DND-41 (cell line): ENCODE results near the gene MCF2L.
"Not testable (repeated sequence)": the region's sequence is repeated elsewhere in the genome, so short reads cannot be mapped to it uniquely, and the experiment has no call there.

Experiments used
- ATAC-seq: fragments of 200-7000 bp; cut with Tn5 transposase; 3 replicates; pipeline ENCODE4 v1.9.1; 2021; ENCODE audit warnings: low read depth; ENCODE audit not compliant: insufficient read depth
- DNase-seq: peaks from one replicate; pipeline ENCODE4 v3.0.0-alpha.2; 2020
- H2AFZ ChIP-seq: 2 replicates; pipeline ENCODE4 v1.6.0; 2012; ENCODE audit warnings: low read depth, low read length
- H3K27ac ChIP-seq: 2 replicates; pipeline ENCODE4 v1.5.1; 2012; ENCODE audit warnings: low read length, inconsistent platforms
- H3K27me3 ChIP-seq: fragments of 200-600 bp; sonication (generic); 2 replicates; pipeline ENCODE4 v1.6.0; 2012; ENCODE audit warnings: low read length, mild to moderate bottlenecking, inconsistent platforms; ENCODE audit not compliant: insufficient read depth, poor library complexity
- H3K36me3 ChIP-seq: 2 replicates; pipeline ENCODE4 v1.5.1; 2012; ENCODE audit warnings: low read length, inconsistent platforms; ENCODE audit not compliant: insufficient read depth
- H3K4me1 ChIP-seq: 2 replicates; pipeline ENCODE4 v1.5.1; 2012; ENCODE audit warnings: mild to moderate bottlenecking, low read length; ENCODE audit not compliant: insufficient read depth
- H3K4me2 ChIP-seq: 2 replicates; pipeline ENCODE4 v1.6.0; 2012; ENCODE audit warnings: mild to moderate bottlenecking, moderate library complexity, low read length, inconsistent platforms; ENCODE audit not compliant: insufficient read depth
- H3K4me3 ChIP-seq, 2 experiments: fragments of 200-600 bp in 1 of 2; shearing (Covaris generic) in 1 of 2; 2 replicates each; pipeline ENCODE4 v1.5.1; 2012 to 2016; ENCODE audit warnings: inconsistent platforms in 2 of 2, low read length in 2 of 2, mild to moderate bottlenecking in 2 of 2, low read depth in 1 of 2, moderate library complexity in 1 of 2
- H3K79me2 ChIP-seq: 2 replicates; pipeline ENCODE4 v1.6.0; 2012; ENCODE audit warnings: low read length, inconsistent platforms; ENCODE audit not compliant: insufficient read depth
- H3K9ac ChIP-seq: 2 replicates; pipeline ENCODE4 v1.6.0; 2012; ENCODE audit warnings: low read depth, mild to moderate bottlenecking, inconsistent platforms, low read length, moderate library complexity
- H3K9me3 ChIP-seq: 2 replicates; pipeline ENCODE4 v1.5.1; 2012; ENCODE audit warnings: low read length, moderate library complexity, mild to moderate bottlenecking, inconsistent platforms; ENCODE audit not compliant: insufficient read depth, severe bottlenecking
- H4K20me1 ChIP-seq: 2 replicates; pipeline ENCODE4 v1.6.0; 2012; ENCODE audit warnings: low read length; ENCODE audit not compliant: insufficient read depth
- EZH2 ChIP-seq: IDR thresholded peaks from 3 replicates; pipeline ENCODE4 v1.6.1; 2012; ENCODE audit warnings: borderline replicate concordance, low read depth, mild to moderate bottlenecking, moderate library complexity, low read length, inconsistent platforms; ENCODE audit not compliant: severe bottlenecking
- TF ChIP-seq, protein P1 (sequence below): IDR thresholded peaks from 2 replicates; pipeline ENCODE4 v1.5.1; 2012; ENCODE audit warnings: borderline replicate concordance, low read length, moderate library complexity, mild to moderate bottlenecking; ENCODE audit not compliant: poor library complexity, severe bottlenecking; ENCODE audit errors: extremely low read depth

MCF2L gene

DNA sequence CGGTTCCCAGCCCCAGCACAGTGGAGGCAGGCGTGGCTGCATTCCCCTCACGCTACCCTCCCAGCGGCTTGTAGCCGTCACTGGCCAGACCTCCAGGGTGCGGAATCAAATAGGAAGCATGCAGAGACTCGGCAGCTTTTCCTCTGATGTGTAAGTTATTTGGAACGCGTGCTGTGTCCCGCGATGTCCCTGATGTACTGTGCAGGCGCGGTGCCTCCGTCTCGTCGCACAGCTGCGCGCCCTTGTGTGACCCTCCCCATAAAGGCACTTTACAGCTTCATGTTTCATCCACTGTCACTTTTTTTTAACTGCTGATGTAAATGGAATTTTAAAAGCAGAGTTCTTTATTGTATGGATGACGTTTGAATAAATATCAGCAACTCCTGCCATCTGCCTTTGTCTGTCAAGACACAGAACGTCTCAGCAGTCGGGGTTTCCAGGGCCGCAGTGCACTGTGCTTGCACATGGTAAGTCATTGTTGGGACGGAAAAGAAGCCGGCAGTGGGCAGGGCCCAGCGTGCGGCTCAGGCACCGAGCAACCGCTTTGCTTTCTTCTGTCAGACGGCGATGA is 129.2 kb downstream of the MCF2L start:
- TF ChIP-seq EZH2: no peak
- TF ChIP-seq, protein P1, sequence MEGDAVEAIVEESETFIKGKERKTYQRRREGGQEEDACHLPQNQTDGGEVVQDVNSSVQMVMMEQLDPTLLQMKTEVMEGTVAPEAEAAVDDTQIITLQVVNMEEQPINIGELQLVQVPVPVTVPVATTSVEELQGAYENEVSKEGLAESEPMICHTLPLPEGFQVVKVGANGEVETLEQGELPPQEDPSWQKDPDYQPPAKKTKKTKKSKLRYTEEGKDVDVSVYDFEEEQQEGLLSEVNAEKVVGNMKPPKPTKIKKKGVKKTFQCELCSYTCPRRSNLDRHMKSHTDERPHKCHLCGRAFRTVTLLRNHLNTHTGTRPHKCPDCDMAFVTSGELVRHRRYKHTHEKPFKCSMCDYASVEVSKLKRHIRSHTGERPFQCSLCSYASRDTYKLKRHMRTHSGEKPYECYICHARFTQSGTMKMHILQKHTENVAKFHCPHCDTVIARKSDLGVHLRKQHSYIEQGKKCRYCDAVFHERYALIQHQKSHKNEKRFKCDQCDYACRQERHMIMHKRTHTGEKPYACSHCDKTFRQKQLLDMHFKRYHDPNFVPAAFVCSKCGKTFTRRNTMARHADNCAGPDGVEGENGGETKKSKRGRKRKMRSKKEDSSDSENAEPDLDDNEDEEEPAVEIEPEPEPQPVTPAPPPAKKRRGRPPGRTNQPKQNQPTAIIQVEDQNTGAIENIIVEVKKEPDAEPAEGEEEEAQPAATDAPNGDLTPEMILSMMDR: no peak
- Histone ChIP-seq H3K79me2 (no peaks in the 10 kb centered on the region), H3K27me3 (no peaks in the 10 kb centered on the region), H4K20me1 (peaks cover 5% of the 10 kb centered on the region; the same call in 1 of the 2 replicates), H3K4me1 (no peaks in the 10 kb centered on the region), H3K9me3 (no peaks in the 10 kb centered on the region), H2AFZ (no peak overlapping the region), H3K36me3 (no peaks in the 10 kb centered on the region), H3K4me2 (no peak overlapping the region), H3K9ac (no peak overlapping the region), H3K4me3 (no peak overlapping the region), H3K27ac (no peak overlapping the region)
- ATAC-seq: no peak
- no peak for DNase-seq

DNA sequence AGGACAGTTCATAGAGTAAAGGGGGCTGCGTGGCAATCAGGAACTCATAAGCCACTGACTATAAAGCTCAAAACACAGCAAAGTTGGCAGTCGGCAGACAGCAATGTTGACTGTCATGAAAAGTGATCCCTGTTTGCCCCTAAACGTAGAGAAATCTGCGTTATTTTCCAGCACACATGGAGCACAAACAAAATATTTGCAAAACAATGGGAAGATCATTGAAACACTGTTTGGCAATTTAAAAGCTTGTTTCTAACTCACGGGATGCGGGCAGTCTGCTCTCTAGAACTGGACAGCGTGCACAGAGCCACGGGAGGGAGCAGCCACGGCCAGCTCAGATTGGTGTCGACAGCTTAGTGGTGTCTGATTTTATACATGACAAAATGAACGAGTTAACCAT is 130.1 kb downstream of the MCF2L start:
- no peaks in the 10 kb centered on the region for H3K4me1 ChIP-seq
- no peaks in the 10 kb centered on the region for H3K27me3 ChIP-seq
- TF ChIP-seq, protein P1: no peak
- TF ChIP-seq EZH2: no peak
- H3K4me3 ChIP-seq: no peak overlapping the region
- no peaks in the 10 kb centered on the region for H3K36me3 ChIP-seq
- no peak overlapping the region for H3K27ac ChIP-seq
- H3K4me2 ChIP-seq: no peak overlapping the region
- DNase-seq: no peak
- no peaks in the 10 kb centered on the region for H3K79me2 ChIP-seq
- H2AFZ ChIP-seq: no peak overlapping the region
- H3K9me3 ChIP-seq: no peaks in the 10 kb centered on the region
- no peak overlapping the region for H3K9ac ChIP-seq
- H4K20me1 ChIP-seq: 0 out of 2 replicates have a peak, but pooled peaks cover 5% of the 10 kb centered on the region
- no peak for ATAC-seq

DNA sequence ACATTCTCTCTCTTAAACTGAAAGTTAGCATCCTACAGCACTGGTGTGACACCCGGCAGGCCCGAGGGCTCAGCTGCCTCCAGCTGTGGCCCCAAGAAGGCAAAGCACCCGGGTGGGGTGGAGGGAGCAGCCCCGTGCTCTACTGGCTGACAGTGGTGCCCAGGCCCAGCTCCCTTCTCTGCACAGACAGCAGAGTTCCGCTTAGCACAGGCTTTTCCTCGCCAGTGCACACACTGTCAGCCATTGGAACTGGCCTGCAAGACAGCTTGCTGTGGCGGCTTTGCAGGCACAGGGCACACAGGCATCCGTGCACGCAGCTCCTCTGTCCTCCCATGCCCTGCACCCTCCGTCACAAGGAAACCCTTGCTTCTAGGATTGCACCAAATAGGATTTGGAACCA is 133.3 kb downstream of the MCF2L start:
- ATAC-seq, H4K20me1 ChIP-seq, H3K27me3 ChIP-seq, H3K4me1 ChIP-seq, H3K9me3 ChIP-seq, H3K27ac ChIP-seq, H3K9ac ChIP-seq, H3K36me3 ChIP-seq, H3K4me3 ChIP-seq, H3K4me2 ChIP-seq, H2AFZ ChIP-seq, DNase-seq, H3K79me2 ChIP-seq: not testable (repeated sequence)

DNA sequence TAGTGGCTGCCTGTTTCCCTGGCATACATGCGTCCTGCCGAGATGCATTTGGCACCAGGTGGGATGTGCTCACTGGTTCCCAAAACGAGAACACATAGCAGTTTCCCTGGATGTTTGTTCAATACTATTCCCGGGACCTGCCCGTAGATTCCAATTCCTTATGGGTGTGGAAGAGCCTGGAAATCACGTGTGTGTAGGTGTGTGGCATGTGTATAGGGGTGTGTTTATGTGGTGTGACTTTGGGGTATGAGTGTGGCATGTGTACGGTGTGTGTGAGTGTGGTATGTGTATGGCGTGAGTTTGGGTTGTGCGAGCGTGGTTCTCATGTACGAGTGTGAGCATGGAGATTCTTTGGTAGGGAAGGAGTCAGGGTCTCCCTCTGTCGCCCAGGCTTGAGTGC is 133.7 kb downstream of the MCF2L start:
- DNase-seq (no peak), ATAC-seq (no peak)
- Histone ChIP-seq H3K4me1 (no peaks in the 10 kb centered on the region), H3K79me2 (no peaks in the 10 kb centered on the region), H4K20me1 (no peaks in the 10 kb centered on the region), H3K27me3 (no peaks in the 10 kb centered on the region), H3K9ac (no peak overlapping the region), H3K4me2 (no peak overlapping the region), H2AFZ (no peak overlapping the region), H3K27ac (no peak overlapping the region), H3K9me3 (no peaks in the 10 kb centered on the region), H3K4me3 (no peak overlapping the region), H3K36me3 (no peaks in the 10 kb centered on the region)
- TF ChIP-seq, protein P1: no peak
- TF ChIP-seq EZH2: no peak
